A549 (cell line): Measurements from ENCODE around the gene IMP3. TPM values are rescaled to one million over a fixed set of nuclear protein-coding genes. Genes with fewer than 3 reads are reported as not detected.

Experiments used
- ATAC-seq, 2 experiments: fragments of 200-7000 bp in 1 of 2; fragments of >200 bp in 1 of 2; cut with Nextera tagmentation in 1 of 2; cut with Tn5 transposase in 1 of 2; 3 replicates each; pipeline versions ENCODE4 v1.8.0 to v1.9.1; 2018 to 2020; ENCODE audit warnings: mild to moderate bottlenecking in 1 of 2, moderate library complexity in 1 of 2
- CTCF ChIA-PET: fragments of 300-600 bp; sonication (Branson Sonifier 250); formaldehyde crosslinking; extraction: SDS; loops from one replicate; lab custom pipeline; 2021; ENCODE audit warnings: antibody characterized with exemption, inconsistent platforms; lab: Yijun Ruan, JAX
- POLR2A ChIA-PET: fragments of 350-600 bp; formaldehyde crosslinking; extraction: SDS; loops from one replicate; lab custom pipeline; 2021; ENCODE audit warnings: antibody characterized with exemption, inconsistent platforms; lab: Yijun Ruan, JAX
- DNase-seq, 2 experiments: peaks; one replicate each; pipeline versions ENCODE4 v3.0.0 to v3.0.0-alpha.2; 2011 to 2016; ENCODE audit warnings: low read depth in 1 of 2, low spot score in 1 of 2
- FAIRE-seq: peaks from 2 replicates; lab custom pipeline; 2011; peaks lifted over from hg19 to GRCh38; lab: Jason Lieb, UNC
- H3K27ac ChIP-seq, 2 experiments: fragments of >200 bp; sonication (Bioruptor Twin); formaldehyde crosslinking; 3 replicates each; pipeline ENCODE4 v1.5.1; 2016 to 2017
- H3K4me1 ChIP-seq: fragments of >200 bp; sonication (Bioruptor Twin); formaldehyde crosslinking; 3 replicates; pipeline ENCODE4 v1.6.1; 2016
- H3K4me2 ChIP-seq: fragments of >200 bp; sonication (Bioruptor Twin); formaldehyde crosslinking; 3 replicates; pipeline ENCODE4 v1.6.1; 2016
- H3K4me3 ChIP-seq: fragments of >200 bp; sonication (Bioruptor Twin); formaldehyde crosslinking; 3 replicates; pipeline ENCODE4 v1.5.1; 2016
- H3K9me3 ChIP-seq: fragments of >200 bp; sonication (Bioruptor Twin); formaldehyde crosslinking; 3 replicates; pipeline ENCODE4 v1.6.1; 2016
- CHD4 ChIP-seq: fragments of 200-600 bp; sonication (generic); IDR thresholded peaks from 2 replicates; pipeline ENCODE4 v1.6.1; 2016; ENCODE audit warnings: antibody characterized with exemption, mild to moderate bottlenecking, borderline replicate concordance
- E2F6 ChIP-seq: IDR thresholded peaks from 2 replicates; pipeline ENCODE4 v1.6.1; 2012; ENCODE audit warnings: low read depth, borderline replicate concordance
- EP300 ChIP-seq, 2 experiments: fragments of >200 bp; sonication (Bioruptor Twin); formaldehyde crosslinking; IDR thresholded peaks; 2 replicates in 1 of 2; 3 replicates in 1 of 2; pipeline ENCODE4 v1.6.1; 2016 to 2017
- ESRRA ChIP-seq: fragments of 150-350 bp; IDR thresholded peaks from 2 replicates; pipeline ENCODE4 v1.6.1; 2014; ENCODE audit warnings: mild to moderate bottlenecking, low read length, borderline replicate concordance
- FOSB ChIP-seq: fragments of 250-450 bp; sonication (Bioruptor Pico); IDR thresholded peaks from 2 replicates; pipeline ENCODE4 v1.5.0; 2020; ENCODE audit warnings: mild to moderate bottlenecking, moderate library complexity
- FOXS1 ChIP-seq: fragments of 250-450 bp; sonication (Bioruptor Pico); IDR thresholded peaks from 2 replicates; pipeline ENCODE4 v1.5.0; 2020; ENCODE audit warnings: mild to moderate bottlenecking, moderate library complexity
- GATA3 ChIP-seq: IDR thresholded peaks from 2 replicates; pipeline ENCODE4 v1.6.1; 2012; ENCODE audit warnings: borderline replicate concordance
- HDAC2 ChIP-seq: fragments of 200-600 bp; sonication (generic); IDR thresholded peaks from 2 replicates; pipeline ENCODE4 v1.6.1; 2016
- HES2 ChIP-seq: fragments of >200 bp; sonication (Bioruptor Twin); formaldehyde crosslinking; IDR thresholded peaks from 2 replicates; pipeline ENCODE4 v1.6.1; 2016
- HEYL ChIP-seq: fragments of 250-450 bp; sonication (Bioruptor Pico); IDR thresholded peaks from 2 replicates; pipeline ENCODE4 v1.8.0; 2021; ENCODE audit warnings: mild to moderate bottlenecking, moderate library complexity
- HOXB13 ChIP-seq: fragments of 250-450 bp; sonication (Bioruptor Pico); IDR thresholded peaks from 2 replicates; pipeline ENCODE4 v1.5.0; 2020; ENCODE audit warnings: low read depth, mild to moderate bottlenecking, moderate library complexity
- HOXB5 ChIP-seq: fragments of 250-450 bp; sonication (Bioruptor Pico); IDR thresholded peaks from 2 replicates; pipeline ENCODE4 v1.5.0; 2020; ENCODE audit warnings: mild to moderate bottlenecking, moderate library complexity
- JUNB ChIP-seq: fragments of >200 bp; sonication (Bioruptor Twin); formaldehyde crosslinking; IDR thresholded peaks from 2 replicates; pipeline ENCODE4 v1.6.1; 2016
- MAFK ChIP-seq: fragments of 450-650 bp; IDR thresholded peaks from 2 replicates; pipeline ENCODE4 v1.6.1; 2014; ENCODE audit not compliant: partially characterized antibody
- MAZ ChIP-seq: fragments of 150-350 bp; IDR thresholded peaks from 2 replicates; pipeline ENCODE4 v1.6.1; 2014; ENCODE audit warnings: antibody characterized with exemption, low read depth, low read length, borderline replicate concordance
- NFE2L2 ChIP-seq: fragments of 150-350 bp; conservative IDR thresholded peaks from 2 replicates; pipeline ENCODE4 v1.6.1; 2014; ENCODE audit warnings: low read length
- NPAS2 ChIP-seq: fragments of 250-450 bp; sonication (Bioruptor Pico); IDR thresholded peaks from 2 replicates; pipeline ENCODE4 v1.8.0; 2022; ENCODE audit warnings: mild to moderate bottlenecking, moderate library complexity, borderline replicate concordance
- PBX3 ChIP-seq: IDR thresholded peaks from 2 replicates; pipeline ENCODE4 v1.6.1; 2012
- RARB ChIP-seq: fragments of 250-450 bp; sonication (Bioruptor Pico); IDR thresholded peaks from 2 replicates; pipeline ENCODE4 v1.8.0; 2021; ENCODE audit warnings: mild to moderate bottlenecking, moderate library complexity
- RFX5 ChIP-seq: fragments of 450-650 bp; IDR thresholded peaks from 2 replicates; pipeline ENCODE4 v1.7.1; 2014; ENCODE audit warnings: antibody characterized with exemption, mild to moderate bottlenecking, moderate library complexity
- ZC3H11A ChIP-seq: fragments of 450-650 bp; IDR thresholded peaks from 2 replicates; pipeline ENCODE4 v1.6.1; 2014; ENCODE audit warnings: antibody characterized with exemption, mild to moderate bottlenecking
- ZFP36 ChIP-seq: fragments of 450-650 bp; IDR thresholded peaks from 2 replicates; pipeline ENCODE4 v1.6.1; 2014; ENCODE audit warnings: borderline replicate concordance; ENCODE audit not compliant: partially characterized antibody
- WGBS: methylation state at CpG from one replicate; pipeline ENCODE4 v1.1.6; 2017; ENCODE audit errors: missing lambda C conversion rate; 5-methylcytosine and 5-hydroxymethylcytosine counted together
- polyA plus RNA-seq, 4 experiments: library from polyadenylated mRNA; depleted of rRNA in 3 of 4; stranded (reverse); fragments of >200 nt; fragmentation: RNase III in 1 of 4; extraction: RNeasy Plus Mini Kit Qiagen cat#74134 plus additional on column Dnase treatment in 1 of 4; gene quantifications; 2 replicates in 3 of 4; 3 replicates in 1 of 4; pipeline ENCODE4 v1.2.3, GENCODE V29; 2011 to 2017
- TF ChIP-seq, protein P1 (sequence below): fragments of 450-650 bp; IDR thresholded peaks from 2 replicates; pipeline ENCODE4 v1.6.1; 2014; ENCODE audit warnings: antibody characterized with exemption
- TF ChIP-seq, protein P2 (sequence below): IDR thresholded peaks from 2 replicates; pipeline ENCODE4 v1.6.1; 2012
- TF ChIP-seq, protein P3 (sequence below): fragments of 200-600 bp; sonication (generic); IDR thresholded peaks from 2 replicates; pipeline ENCODE4 v1.6.1; 2016; ENCODE audit warnings: antibody characterized with exemption, mild to moderate bottlenecking, moderate library complexity

IMP3 gene
- polyA plus RNA-seq, 2 of the 4 experiments (the other 2 are of a cell fraction) = 90.0 to 94.7 TPM

GRCh38 chr15:75646944-75647364, 6.9 kb upstream of the IMP3 start:
- POLR2A ChIA-PET = interaction anchor here (1.1 to 2.4 kb wide), 8 partner anchors 9 to 279 kb away, joined by 3 to 22 read pairs (median 10); partner anchors contain the start of genes MAN2C1, SIN3A and SNUPN
- 9% methylated on average over 24 of the region's 26 CpGs for WGBS
- Histone ChIP-seq H3K27ac (peak overlapping the region; percentile 91 to 94), H3K9me3 (no peaks in the 10 kb centered on the region), H3K4me2 (peak overlapping the region; percentile 90), H3K4me3 (peak overlapping the region; percentile 75), H3K4me1 (peaks cover 36% of the 10 kb centered on the region)
- ATAC-seq (peak; percentile 35 to 36), FAIRE-seq (no peak), DNase-seq (no peak)
- TF ChIP-seq RARB (CRISPR knock-in tag) (no peak), HES2 (no peak), JUNB (no peak), ESRRA (no peak), EP300 (IDR thresholded peaks at IDR 0.05) (no peak), GATA3 (no peak), NPAS2 (CRISPR knock-in tag) (no peak), HEYL (CRISPR knock-in tag) (no peak), HDAC2 (no peak; the same call in 1 of the 2 replicates)
- TF ChIP-seq, protein P1, sequence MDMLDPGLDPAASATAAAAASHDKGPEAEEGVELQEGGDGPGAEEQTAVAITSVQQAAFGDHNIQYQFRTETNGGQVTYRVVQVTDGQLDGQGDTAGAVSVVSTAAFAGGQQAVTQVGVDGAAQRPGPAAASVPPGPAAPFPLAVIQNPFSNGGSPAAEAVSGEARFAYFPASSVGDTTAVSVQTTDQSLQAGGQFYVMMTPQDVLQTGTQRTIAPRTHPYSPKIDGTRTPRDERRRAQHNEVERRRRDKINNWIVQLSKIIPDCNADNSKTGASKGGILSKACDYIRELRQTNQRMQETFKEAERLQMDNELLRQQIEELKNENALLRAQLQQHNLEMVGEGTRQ = no peak
- TF ChIP-seq, protein P2, sequence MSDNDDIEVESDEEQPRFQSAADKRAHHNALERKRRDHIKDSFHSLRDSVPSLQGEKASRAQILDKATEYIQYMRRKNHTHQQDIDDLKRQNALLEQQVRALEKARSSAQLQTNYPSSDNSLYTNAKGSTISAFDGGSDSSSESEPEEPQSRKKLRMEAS = no peak
- CTCF ChIA-PET = interaction anchor here (0.7 to 9.8 kb wide), 26 partner anchors 8 to 412 kb away, joined by 3 to 98 read pairs (median 6); partner anchors contain the start of genes IMP3, MAN2C1 and PTPN9

DNA sequence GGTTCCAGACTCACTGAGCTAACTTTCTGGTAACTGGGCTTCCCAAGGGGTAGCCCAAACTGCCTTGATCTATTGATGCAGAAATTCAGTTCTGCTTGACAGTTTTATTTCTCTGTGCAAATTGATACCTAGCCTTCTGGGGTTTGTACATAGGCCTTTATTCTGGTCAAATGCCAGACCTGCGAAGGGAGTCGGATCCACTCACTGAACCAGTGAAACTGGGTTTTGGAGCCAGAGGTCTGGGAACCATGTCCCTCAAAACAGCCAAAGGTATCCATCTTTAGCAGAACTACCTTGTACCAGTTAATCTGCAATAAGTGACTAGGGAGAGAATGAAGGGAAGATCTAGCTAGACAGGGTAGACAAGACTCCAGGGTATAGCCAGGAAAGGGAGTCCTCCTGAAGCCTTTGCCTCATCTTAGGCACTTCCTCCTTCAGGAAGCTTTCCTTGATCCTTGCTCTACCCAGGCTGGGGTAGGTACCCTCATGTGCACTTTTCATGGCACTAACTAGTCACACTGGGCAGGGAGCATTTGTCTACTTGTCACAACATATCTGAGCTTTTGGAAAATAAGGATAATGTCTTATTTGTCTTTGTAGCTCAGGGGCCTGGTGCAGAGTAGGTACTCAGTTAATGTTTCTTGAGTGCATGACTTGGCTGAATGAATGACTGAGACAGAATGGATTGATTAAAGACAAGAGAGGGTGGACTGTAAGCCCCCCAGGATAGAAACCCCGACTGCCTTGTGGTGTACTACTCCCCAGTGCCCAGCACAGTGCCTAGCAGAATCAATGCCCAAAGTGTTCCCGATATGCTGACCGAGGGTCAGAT, 6.3 kb upstream of the IMP3 start:
- FAIRE-seq (no peak), DNase-seq (no peak), ATAC-seq (no peak)
- peak overlapping the region; percentile 90 for H3K4me2 ChIP-seq
- WGBS = 61% methylated on average over 5 of the region's 5 CpGs
- H3K9me3 ChIP-seq = no peaks in the 10 kb centered on the region
- peak overlapping the region; percentile 91 to 94 for H3K27ac ChIP-seq
- peak overlapping the region; percentile 75 for H3K4me3 ChIP-seq
- peaks cover 33% of the 10 kb centered on the region for H3K4me1 ChIP-seq
- POLR2A ChIA-PET = interaction anchor here (1.7 to 2.4 kb wide), 5 partner anchors 9 to 196 kb away, joined by 4 to 22 read pairs (median 15); partner anchors contain the start of gene SIN3A
- CTCF ChIA-PET = interaction anchor here (0.6 to 9.8 kb wide), 20 partner anchors 7 to 287 kb away, joined by 3 to 98 read pairs (median 6); partner anchors contain the start of genes IMP3, MAN2C1 and PTPN9
- TF ChIP-seq HOXB5 (CRISPR knock-in tag) = no peak
- no peak for TF ChIP-seq CHD4
- TF ChIP-seq ZC3H11A = no peak
- TF ChIP-seq ZFP36 = no peak
- TF ChIP-seq HES2 = no peak
- TF ChIP-seq FOXS1 (CRISPR knock-in tag) = no peak
- TF ChIP-seq FOSB (CRISPR knock-in tag) = no peak
- no peak for TF ChIP-seq MAZ
- no peak for TF ChIP-seq PBX3

GRCh38 chr15:75644376-75644775, 4.4 kb upstream of the IMP3 start:
- DNase-seq = no peak
- TF ChIP-seq GATA3 = no peak
- no peak for TF ChIP-seq E2F6
- no peak for TF ChIP-seq NPAS2 (CRISPR knock-in tag)
- no peak for TF ChIP-seq MAFK
- TF ChIP-seq HOXB5 (CRISPR knock-in tag) = no peak
- TF ChIP-seq, protein P3, sequence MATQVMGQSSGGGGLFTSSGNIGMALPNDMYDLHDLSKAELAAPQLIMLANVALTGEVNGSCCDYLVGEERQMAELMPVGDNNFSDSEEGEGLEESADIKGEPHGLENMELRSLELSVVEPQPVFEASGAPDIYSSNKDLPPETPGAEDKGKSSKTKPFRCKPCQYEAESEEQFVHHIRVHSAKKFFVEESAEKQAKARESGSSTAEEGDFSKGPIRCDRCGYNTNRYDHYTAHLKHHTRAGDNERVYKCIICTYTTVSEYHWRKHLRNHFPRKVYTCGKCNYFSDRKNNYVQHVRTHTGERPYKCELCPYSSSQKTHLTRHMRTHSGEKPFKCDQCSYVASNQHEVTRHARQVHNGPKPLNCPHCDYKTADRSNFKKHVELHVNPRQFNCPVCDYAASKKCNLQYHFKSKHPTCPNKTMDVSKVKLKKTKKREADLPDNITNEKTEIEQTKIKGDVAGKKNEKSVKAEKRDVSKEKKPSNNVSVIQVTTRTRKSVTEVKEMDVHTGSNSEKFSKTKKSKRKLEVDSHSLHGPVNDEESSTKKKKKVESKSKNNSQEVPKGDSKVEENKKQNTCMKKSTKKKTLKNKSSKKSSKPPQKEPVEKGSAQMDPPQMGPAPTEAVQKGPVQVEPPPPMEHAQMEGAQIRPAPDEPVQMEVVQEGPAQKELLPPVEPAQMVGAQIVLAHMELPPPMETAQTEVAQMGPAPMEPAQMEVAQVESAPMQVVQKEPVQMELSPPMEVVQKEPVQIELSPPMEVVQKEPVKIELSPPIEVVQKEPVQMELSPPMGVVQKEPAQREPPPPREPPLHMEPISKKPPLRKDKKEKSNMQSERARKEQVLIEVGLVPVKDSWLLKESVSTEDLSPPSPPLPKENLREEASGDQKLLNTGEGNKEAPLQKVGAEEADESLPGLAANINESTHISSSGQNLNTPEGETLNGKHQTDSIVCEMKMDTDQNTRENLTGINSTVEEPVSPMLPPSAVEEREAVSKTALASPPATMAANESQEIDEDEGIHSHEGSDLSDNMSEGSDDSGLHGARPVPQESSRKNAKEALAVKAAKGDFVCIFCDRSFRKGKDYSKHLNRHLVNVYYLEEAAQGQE = no peak
- no peak for TF ChIP-seq FOXS1 (CRISPR knock-in tag)
- TF ChIP-seq JUNB = no peak
- TF ChIP-seq RFX5 = no peak
- no peak for TF ChIP-seq NFE2L2
- no peak for TF ChIP-seq HOXB13 (CRISPR knock-in tag)

More at GRCh38 chr15:75644376-75644775, 4.4 kb upstream of the IMP3 start:
- H3K4me3 ChIP-seq = no peak overlapping the region
- ChIA-PET POLR2A (no interaction called here), CTCF (interaction anchor here (0.6 to 19.9 kb wide), 6 partner anchors 17 to 277 kb away, joined by 3 to 394 read pairs (median 5); no protein-coding TSS in a partner anchor)
- H3K27ac ChIP-seq = no peak overlapping the region
- no peaks in the 10 kb centered on the region for H3K9me3 ChIP-seq
- FAIRE-seq (no peak), ATAC-seq (no peak)
- 60% methylated on average over 2 of the region's 2 CpGs for WGBS
- H3K4me2 ChIP-seq = no peak overlapping the region
- peaks cover 22% of the 10 kb centered on the region for H3K4me1 ChIP-seq
